Keratinocyte (primary cell): ENCODE results near the gene PES1.
"Not testable (repeated sequence)": the region's sequence is repeated elsewhere in the genome, so short reads cannot be mapped to it uniquely, and the experiment has no call there.

ENCODE experiments used
- EZH2 ChIP-seq: IDR thresholded peaks from one replicate; pipeline ENCODE4 v1.6.1; 2012; ENCODE audit warnings: inconsistent platforms, mild to moderate bottlenecking, low read length, moderate library complexity
- TF ChIP-seq, protein P1 (sequence below), 3 experiments: IDR thresholded peaks in 1 of 3; conservative IDR thresholded peaks in 1 of 3; optimal IDR thresholded peaks in 1 of 3; 2 replicates in 2 of 3; 3 replicates in 1 of 3; pipeline versions ENCODE3 to v1.5.1; 2011; ENCODE audit warnings: low read length in 3 of 3, mild to moderate bottlenecking in 3 of 3, moderate library complexity in 2 of 3, control low read depth in 1 of 3, inconsistent platforms in 1 of 3; ENCODE audit not compliant: insufficient read depth in 2 of 3; ENCODE audit errors: extremely low read depth in 1 of 3

DNA sequence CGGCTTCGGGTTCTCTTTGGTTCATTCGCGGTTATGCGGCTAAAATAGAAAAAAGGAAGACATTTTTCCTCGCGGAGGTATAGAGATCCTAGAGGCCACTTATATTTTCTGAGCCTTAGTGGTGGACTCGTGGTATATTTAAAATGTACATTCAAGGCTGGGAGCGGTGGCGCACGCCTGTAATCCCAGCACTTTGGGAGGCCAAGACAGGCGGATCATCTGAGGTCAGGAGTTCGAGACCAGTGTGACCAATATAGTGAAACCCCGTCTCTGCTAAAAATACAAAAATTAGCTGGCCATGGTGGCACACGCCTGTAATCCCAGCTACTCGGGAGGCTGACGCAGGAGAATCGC, 627 bp upstream of the PES1 start:
- TF ChIP-seq, protein P1, sequence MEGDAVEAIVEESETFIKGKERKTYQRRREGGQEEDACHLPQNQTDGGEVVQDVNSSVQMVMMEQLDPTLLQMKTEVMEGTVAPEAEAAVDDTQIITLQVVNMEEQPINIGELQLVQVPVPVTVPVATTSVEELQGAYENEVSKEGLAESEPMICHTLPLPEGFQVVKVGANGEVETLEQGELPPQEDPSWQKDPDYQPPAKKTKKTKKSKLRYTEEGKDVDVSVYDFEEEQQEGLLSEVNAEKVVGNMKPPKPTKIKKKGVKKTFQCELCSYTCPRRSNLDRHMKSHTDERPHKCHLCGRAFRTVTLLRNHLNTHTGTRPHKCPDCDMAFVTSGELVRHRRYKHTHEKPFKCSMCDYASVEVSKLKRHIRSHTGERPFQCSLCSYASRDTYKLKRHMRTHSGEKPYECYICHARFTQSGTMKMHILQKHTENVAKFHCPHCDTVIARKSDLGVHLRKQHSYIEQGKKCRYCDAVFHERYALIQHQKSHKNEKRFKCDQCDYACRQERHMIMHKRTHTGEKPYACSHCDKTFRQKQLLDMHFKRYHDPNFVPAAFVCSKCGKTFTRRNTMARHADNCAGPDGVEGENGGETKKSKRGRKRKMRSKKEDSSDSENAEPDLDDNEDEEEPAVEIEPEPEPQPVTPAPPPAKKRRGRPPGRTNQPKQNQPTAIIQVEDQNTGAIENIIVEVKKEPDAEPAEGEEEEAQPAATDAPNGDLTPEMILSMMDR (optimal IDR thresholded peaks at IDR 0.05 in 1 of 3, IDR thresholded peaks at IDR 0.05 in 1 of 3, conservative IDR thresholded peaks at IDR 0.05 in 1 of 3; ENCODE audit: extremely low read depth in 1 of 3, insufficient read depth in 2 of 3, low read length in 3 of 3), result not testable (repeated sequence)
- TF ChIP-seq EZH2, result not testable (repeated sequence)
